ENCODE results near the gene TTC9.

The TTC9 gene

DNA sequence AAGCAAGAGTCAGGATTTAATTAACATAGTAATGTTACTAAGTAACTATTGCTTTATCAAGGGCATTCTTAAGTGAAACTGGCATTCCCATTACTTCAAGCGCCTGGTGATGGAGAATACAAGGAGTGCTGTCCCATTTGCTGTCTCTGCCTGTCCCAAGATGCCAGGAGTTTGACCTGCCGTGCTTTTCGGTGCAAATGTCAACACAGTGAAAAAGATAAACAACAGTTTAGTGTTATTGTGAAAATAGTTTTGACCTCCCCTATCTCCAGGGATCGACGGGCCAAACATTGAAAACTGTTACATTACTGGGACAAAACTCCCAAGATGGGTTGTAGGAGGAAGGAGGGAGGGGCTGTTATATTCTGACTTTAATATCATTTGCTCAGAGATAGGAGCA is 74.8 kb downstream of the TTC9 start:
- no peak for DNase-seq (ENCODE audit: low spot score)

DNA sequence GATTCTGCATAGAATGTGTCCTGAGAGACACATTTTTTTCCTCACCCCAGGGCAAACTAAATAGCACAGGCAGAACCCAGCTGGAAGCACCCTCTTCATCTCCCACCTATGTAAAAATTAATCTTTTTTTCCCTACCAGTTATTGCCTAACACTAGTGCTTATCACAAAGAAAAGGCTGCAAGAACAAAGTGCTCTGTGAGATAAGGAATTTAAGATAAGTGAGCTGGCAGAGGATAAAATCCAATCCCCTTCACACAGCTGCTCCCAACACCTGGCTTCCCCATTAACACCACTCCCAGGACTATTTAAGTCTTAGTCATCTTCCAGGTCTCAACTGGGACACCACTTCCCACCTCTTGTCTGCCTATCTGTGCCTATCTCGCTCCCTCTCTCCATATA is 75.2 kb downstream of the TTC9 start:
- DNase-seq (ENCODE audit: low spot score) = no peak

DNA sequence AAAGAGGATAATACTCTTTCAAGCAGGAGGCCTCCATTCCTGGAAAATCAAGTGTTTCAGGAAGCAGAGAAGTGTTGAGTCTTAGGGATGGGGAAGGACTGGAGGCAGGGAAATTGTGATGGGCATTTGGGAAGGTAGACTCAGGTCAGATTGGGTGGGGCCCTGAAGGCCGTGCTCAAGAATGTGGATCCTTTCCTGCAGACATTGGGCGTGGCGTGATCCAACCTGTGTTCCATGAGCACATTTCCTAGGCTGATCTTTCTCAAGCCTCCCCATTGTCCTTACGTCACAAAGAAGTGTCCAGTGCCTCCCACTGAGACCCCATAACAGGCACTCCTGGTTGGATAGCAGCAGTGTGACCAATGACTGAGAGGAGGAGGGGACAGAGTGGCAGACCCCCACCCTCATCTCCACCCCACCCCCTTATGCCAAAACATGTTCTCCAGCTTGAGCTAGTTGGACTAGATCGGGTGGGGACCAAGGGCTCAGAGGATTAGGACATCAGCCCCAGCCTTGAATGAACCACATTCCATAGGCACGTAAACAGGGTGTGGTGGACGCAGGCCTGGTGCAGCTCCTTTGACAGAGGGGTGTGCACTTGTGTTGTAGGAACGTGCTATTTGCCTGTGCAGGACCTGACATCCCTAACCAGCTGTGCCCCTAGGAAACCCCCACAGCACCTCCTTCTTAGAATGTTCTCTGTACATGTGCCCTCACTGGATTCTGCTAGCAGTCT is 76.8 kb downstream of the TTC9 start:
- DNase-seq (ENCODE audit: low spot score) = no peak

DNA sequence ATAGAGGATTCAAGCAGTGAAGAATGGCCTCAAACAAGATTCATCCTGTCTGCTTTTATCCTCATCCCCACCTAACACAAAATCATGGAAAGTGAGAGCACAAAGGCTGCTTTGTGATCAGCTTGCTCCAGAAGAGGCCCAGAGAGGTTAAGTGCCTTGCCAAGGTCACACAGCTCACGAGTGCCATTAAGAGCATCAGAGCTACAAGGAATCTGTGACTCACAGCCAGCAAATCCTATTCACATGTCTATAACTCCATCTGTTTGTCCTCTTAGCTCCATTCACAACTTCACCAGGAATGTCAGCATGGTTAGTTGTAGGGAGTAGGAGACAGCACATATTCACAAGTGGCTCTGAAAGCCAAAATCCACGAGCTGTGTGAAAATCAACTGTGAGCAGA is 79.8 kb downstream of the TTC9 start:
- DNase-seq (ENCODE audit: low spot score) = no peak

DNA sequence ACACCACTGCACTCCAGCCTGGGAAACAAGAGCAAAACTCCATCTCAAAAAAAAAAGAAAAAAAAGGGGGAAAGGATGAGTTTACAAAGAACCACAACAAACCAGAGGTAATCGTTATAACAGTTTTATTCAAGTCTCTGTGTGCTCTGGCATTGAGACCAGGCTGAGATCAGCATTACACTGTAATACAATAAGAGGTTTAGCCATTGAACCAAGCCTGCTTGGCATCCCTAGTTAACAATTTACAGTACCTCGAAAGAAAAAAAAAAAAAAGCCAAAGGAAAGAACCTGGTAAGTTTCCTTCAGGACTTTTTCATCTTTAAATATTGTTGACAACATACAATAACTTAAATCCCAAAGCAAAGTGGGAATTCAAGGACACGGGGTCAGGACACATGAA is 80.7 kb downstream of the TTC9 start:
- DNase-seq (ENCODE audit: low spot score) = no peak

DNA sequence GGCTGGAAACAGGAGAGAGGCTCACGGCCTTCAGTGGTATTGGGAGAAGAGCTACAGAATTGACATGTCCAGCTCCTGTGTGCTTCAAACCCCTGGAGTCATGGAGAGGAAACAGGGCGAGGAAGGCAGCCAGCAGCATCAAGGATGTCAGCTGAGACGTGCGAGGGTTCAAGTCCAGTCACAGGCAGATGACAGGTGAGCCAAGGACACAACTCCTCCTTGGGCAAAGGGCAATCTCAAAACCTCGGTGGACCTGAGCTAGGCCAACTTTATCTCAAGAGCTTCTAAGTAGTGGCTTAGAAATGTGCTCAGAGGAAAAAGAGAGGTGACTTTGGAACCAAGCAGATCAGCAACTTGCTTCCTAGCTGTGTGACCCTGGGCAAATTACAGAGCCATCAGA is 81.6 kb downstream of the TTC9 start:
- DNase-seq (ENCODE audit: low spot score) = no peak

DNA sequence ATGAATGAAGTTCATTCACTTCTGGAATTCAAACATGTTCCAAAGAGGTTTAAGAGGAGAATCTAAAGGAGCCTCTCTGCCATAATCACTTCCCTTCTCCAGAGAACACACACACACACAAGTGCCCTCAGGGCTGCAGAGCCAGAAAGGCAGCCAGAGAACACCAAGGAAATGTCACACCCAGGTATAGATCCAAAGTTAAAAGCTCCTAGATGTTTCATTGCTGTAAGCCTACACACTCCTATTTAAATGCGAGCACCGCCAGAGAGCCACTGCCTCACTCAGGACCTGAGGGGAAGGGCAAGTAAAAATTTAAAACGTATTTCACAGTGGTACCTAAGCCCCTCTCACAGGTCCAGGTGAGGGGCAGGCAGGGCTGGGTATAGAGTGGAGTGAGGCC is 82.4 kb downstream of the TTC9 start:
- DNase-seq (ENCODE audit: low spot score) = no peak

DNA sequence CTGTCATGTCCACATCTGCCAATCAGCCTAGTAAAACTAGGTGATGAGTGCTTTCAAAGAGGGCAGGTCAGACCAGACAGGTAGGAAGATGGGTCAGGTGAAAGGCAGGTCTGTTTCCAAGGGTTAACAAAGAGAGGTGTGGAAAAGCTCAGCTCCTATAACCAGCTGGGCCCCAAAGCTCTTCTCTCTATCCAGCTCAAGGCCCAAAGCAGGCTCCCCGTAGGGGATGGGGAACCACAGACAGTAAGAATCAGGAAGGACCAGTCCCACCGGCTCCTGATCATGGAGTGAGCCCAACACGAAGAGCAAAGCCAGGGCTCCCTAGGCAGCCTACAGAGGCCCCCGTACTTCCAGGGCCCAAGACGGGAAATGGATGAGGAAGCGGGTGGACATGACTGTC is 83.2 kb downstream of the TTC9 start:
- no peak for DNase-seq (ENCODE audit: low spot score)

Measured in NAMALWA (cell line).